GM19193 (cell line): ENCODE data around the gene MYL6B.

Source experiments
- POLR2A ChIP-seq: IDR thresholded peaks from 4 replicates; pipeline ENCODE4 v1.6.1; 2011; ENCODE audit not compliant: insufficient read depth, insufficient read length; ENCODE audit errors: extremely low read depth

Gene MYL6B

DNA sequence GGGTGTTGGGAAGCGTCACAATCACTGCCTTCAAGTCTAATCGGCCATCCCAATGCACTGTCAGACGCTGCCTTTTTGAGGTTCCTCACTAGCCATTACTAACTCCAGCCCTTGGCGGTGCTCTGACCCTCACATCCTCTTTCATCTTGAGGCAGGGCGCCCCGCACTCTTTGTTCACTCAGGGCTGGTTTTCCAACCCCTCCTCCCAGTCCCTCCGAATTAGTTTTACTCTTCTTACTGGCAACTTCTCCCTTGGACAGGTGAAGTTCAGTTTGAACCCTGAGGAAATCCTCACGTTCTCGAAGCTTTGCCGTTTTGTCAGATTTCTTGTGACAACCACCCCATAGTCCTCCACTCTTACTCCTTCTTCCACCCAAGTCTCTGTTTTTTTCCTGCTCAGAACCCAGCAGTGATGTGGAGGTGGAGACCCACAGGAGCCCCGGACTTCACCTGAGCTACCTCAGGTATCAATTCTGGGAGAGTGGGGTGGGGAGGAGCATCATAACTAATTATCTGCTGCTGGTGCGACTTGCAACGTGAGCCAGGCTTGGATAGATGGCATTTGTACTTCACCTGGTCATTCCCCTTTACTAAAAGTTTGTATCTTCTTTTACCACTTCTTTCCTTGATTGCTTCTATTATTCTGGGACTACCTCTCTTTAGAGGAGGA lies 33.6 kb upstream of the MYL6B start:
- TF ChIP-seq POLR2A = no peak

DNA sequence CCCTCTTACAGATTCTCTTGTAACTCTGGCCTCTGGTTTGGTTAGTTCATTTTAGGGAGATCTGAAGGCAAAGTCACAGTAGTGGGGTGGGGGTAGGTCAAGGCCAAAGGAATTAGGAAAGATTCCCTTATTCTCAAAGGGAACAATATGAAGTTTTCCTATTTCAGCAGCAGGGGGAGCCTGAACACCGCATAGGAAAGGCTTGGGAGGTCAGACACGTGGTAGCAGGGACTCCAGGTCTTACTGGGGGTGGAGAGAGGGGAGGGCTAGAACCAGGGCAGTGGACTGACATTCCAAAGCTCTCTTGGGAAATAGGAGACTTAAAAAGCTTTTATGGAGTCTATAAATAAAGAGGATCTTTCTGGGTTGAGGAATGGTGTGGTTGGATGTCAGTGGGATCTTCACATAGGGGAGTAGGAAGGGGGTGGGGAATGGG lies 33.0 kb upstream of the MYL6B start:
- no peak for TF ChIP-seq POLR2A

- TF ChIP-seq POLR2A = no peak
Measured at GRCh38 chr12:56120158-56120846, 32.1 kb upstream of the MYL6B start.

DNA sequence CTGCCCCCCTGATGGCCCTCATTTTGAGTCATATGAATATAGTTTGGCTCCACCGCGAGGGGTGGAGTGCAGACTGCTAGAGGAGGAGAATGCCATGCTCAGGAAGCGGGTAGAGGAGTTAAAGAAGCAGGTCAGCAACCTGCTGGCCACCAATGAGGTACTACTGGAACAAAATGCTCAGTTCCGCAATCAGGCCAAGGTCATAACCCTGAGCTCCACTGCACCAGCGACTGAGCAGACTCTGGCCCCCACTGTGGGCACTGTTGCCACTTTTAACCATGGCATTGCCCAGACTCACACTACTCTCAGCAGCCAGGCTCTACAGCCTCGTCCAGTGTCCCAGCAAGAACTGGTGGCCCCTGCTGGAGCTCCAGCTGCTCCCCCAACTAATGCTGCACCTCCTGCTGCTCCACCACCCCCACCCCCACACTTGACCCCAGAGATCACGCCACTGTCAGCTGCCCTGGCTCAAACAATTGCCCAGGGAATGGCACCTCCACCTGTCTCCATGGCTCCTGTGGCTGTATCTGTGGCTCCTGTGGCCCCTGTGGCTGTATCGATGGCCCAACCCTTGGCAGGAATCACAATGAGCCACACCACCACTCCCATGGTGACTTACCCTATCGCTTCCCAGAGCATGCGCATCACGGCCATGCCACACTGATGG lies 31.1 kb upstream of the MYL6B start:
- TF ChIP-seq POLR2A = no peak

DNA sequence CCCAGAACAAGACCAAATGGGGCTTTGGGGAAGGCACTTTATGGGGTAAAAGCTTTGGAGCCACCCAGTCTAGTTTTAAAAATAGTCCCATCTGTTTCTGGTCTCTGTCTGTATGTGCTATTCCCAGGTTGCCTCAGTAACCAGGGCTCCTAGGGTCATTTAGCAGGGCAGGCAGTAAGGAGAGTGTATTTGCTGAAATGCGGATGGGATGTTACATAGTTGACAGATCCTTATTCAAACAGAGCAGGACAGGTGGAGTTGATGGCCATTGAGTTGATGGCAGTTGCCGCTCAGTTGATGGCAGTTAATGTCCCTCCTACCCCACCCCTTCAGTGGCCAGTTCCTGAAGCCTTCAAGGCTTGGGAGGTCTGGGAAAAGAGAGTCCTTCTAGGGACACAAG lies 29.8 kb upstream of the MYL6B start:
- TF ChIP-seq POLR2A = no peak

- no peak for TF ChIP-seq POLR2A
Measured at GRCh38 chr12:56124133-56124532, 28.3 kb upstream of the MYL6B start.

GRCh38 chr12:56126732-56127239 lies 25.6 kb upstream of the MYL6B start:
- no peak for TF ChIP-seq POLR2A

GRCh38 chr12:56127485-56127887 lies 24.9 kb upstream of the MYL6B start:
- TF ChIP-seq POLR2A = no peak

DNA sequence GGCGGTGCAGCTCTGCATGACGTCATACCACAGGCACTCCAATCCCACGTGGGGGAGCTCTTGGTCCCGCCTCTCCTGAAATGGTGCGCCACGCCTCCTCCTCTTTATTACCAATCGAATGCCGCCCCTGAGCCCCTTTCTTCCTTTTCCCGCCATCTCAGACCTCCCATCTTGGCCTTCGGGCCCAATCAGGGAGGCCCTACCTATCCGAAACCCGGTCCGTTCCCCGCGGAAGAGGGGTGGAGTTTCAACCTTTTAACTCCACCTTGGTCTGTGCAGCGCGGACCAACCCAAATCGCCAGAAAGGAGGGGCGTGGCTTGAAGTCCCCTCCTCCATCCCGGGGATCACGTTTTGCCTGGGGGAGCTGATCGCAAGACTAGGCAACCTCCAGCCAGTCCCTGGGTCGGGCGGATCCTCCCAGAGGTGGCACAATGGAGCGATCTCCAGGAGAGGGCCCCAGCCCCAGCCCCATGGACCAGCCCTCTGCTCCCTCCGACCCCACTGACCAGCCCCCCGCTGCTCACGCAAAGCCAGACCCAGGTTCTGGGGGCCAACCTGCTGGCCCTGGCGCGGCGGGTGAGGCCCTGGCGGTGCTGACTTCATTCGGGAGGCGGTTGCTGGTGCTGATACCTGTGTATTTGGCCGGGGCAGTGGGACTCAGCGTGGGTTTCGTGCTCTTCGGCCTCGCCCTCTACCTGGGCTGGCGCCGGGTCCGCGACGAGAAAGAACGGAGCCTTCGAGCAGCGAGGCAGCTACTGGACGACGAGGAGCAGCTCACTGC lies 24.3 kb upstream of the MYL6B start, which contains the start of gene ESYT1:
Gene ESYT1, plus strand, starts transcription at position 380 of the 782 bp plus-strand sequence. Its CDS starts 53 bp downstream, at position 433.
- TF ChIP-seq POLR2A = peak; percentile 78

DNA sequence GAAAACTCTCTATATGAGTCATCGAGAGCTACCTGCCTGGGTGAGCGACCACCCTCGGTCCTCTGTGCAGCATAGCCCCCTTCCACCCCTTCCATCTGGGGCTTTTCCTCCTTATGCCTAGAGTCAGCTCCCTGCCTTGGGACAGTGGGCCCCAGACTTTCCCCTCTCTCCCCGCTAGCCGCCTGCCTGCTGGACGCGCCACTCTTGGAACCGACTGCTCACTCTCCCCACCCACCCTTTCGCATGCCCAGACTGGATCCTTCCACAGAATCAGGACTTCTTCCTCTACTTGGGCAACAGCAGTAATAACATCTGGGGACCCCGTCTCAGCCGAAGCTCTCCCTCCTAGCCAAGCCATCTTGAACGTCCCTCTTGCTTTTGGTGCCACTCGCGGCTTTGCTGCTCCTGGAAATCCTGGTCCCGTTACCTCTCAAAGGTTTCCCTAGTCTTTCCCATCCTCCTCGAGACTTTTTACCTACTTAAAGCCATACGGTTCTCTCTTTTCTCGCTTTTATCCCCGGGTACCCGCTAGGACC lies 23.6 kb upstream of the MYL6B start:
- TF ChIP-seq POLR2A = no peak

GRCh38 chr12:56129206-56129941 lies 23.0 kb upstream of the MYL6B start:
- peak; percentile 66 for TF ChIP-seq POLR2A

DNA sequence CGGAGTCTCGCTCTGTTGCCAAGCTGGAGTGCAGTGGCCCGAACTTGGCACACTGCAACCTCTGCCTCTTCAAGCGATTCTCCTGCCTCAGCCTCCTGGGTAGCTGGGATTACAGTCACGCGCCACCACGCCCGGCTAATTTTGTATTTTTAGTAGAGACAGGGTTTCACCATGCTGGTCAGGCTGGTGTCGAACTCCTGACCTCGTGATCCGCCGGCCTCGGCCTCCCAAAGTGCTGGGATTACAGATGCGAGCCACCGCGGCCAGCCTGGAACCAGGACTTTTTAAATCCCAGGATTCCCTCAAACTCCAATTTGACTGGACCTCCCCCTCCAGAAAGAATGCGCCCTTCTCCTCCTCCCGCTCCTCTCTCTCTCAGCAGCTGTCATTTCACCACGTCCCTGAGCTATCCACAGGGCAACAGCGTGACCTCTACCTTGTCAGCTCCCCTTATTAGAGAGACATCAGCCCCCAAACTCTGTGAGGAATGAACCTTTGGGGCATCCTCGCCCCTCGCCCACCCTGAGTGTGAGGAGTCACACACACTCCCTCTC lies 22.4 kb upstream of the MYL6B start:
- no peak for TF ChIP-seq POLR2A

DNA sequence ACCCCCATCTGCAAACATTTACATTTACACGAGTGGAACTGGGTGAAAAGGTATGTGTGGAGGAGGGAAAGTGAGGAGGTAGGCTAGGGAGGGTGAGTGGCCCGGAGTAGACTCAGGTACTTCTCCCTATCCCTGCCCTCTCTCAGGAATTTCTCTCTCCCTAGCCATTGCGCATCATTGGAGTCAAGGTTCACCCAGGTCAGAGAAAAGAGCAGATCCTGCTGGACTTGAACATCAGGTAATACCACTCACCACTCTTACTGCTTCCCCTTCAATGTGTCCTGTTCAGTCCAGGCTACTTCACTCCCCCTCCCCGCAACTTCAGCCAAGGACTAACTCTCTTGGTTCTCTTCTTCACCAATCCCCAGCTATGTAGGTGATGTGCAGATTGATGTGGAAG lies 21.5 kb upstream of the MYL6B start:
- no peak for TF ChIP-seq POLR2A

DNA sequence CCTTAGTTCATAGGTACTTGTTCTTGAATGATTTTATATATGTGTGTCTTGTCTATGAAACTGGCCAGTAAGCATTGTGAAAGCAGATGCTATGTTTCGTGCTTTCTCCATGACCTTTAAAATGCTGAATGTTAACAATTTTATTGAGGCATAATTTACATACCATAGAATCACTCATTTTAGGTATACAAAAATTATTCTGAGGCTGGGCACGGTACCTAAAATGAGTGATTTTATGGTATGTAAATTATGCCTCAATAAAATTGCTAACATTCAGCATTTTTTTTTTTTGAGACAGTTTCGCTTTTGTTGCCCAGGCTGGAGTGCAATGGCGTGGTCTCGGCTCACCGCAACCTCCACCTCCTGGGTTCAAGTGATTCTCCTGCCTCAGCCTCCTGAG lies 17.5 kb upstream of the MYL6B start:
- no peak for TF ChIP-seq POLR2A
